Measurements from ENCODE around the gene EPHB3. TPM values are rescaled to one million over a fixed set of nuclear protein-coding genes. Genes with fewer than 3 reads are reported as not detected.
A peak's percentile ranks its signal among the peaks of the same experiment; 100 is the strongest.

The EPHB3 gene
- total and polyA plus RNA-seq, 2 experiments from 2014 or later: 142 to 170 TPM

DNA sequence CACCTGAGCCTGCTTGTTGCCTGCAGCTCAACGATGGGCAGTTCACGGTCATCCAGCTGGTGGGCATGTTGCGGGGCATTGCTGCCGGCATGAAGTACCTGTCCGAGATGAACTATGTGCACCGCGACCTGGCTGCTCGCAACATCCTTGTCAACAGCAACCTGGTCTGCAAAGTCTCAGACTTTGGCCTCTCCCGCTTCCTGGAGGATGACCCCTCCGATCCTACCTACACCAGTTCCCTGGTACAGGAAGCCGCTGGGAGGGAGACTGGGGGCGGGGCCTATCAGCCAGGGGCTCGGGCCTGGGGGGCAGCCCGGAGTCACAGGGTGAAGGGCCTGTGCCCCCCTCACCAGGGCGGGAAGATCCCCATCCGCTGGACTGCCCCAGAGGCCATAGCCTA is 18.8 kb downstream of the EPHB3 start:
- Histone ChIP-seq H3K27me3 (no peaks in the 10 kb centered on the region), H3K9me3 (ENCODE audit: low read depth) (no peaks in the 10 kb centered on the region), H3K27ac (peak overlapping the region; percentile 96), H3K4me1 (ENCODE audit: low read depth) (peaks cover 71% of the 10 kb centered on the region), H3K4me3 (no peak overlapping the region), H3K36me3 (peaks cover 60% of the 10 kb centered on the region)
- no peak for DNase-seq (ENCODE audit: low read depth in 1 of 2, low spot score in 1 of 2)
- TF ChIP-seq, protein P1, sequence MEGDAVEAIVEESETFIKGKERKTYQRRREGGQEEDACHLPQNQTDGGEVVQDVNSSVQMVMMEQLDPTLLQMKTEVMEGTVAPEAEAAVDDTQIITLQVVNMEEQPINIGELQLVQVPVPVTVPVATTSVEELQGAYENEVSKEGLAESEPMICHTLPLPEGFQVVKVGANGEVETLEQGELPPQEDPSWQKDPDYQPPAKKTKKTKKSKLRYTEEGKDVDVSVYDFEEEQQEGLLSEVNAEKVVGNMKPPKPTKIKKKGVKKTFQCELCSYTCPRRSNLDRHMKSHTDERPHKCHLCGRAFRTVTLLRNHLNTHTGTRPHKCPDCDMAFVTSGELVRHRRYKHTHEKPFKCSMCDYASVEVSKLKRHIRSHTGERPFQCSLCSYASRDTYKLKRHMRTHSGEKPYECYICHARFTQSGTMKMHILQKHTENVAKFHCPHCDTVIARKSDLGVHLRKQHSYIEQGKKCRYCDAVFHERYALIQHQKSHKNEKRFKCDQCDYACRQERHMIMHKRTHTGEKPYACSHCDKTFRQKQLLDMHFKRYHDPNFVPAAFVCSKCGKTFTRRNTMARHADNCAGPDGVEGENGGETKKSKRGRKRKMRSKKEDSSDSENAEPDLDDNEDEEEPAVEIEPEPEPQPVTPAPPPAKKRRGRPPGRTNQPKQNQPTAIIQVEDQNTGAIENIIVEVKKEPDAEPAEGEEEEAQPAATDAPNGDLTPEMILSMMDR (IDR thresholded peaks at IDR 0.05; ENCODE audit: low read depth, low read length): no peak

DNA sequence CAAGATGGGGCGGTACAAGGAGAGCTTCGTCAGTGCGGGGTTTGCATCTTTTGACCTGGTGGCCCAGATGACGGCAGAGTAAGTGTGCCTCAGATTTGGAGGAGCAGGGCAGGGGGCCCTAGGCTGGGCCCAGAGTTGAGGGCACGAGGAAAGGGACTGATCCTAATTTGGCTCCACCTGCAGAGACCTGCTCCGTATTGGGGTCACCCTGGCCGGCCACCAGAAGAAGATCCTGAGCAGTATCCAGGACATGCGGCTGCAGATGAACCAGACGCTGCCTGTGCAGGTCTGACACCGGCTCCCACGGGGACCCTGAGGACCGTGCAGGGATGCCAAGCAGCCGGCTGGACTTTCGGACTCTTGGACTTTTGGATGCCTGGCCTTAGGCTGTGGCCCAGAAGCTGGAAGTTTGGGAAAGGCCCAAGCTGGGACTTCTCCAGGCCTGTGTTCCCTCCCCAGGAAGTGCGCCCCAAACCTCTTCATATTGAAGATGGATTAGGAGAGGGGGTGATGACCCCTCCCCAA is 19.8 kb downstream of the EPHB3 start:
- Histone ChIP-seq H3K27ac (peak overlapping the region; percentile 96), H3K27me3 (no peaks in the 10 kb centered on the region), H3K36me3 (peaks cover 53% of the 10 kb centered on the region), H3K4me3 (no peak overlapping the region), H3K9me3 (ENCODE audit: low read depth) (no peaks in the 10 kb centered on the region), H3K4me1 (ENCODE audit: low read depth) (peaks cover 69% of the 10 kb centered on the region)
- TF ChIP-seq, protein P1 (IDR thresholded peaks at IDR 0.05; ENCODE audit: low read depth, low read length): no peak
- no peak for DNase-seq (ENCODE audit: low read depth in 1 of 2, low spot score in 1 of 2)

DNA sequence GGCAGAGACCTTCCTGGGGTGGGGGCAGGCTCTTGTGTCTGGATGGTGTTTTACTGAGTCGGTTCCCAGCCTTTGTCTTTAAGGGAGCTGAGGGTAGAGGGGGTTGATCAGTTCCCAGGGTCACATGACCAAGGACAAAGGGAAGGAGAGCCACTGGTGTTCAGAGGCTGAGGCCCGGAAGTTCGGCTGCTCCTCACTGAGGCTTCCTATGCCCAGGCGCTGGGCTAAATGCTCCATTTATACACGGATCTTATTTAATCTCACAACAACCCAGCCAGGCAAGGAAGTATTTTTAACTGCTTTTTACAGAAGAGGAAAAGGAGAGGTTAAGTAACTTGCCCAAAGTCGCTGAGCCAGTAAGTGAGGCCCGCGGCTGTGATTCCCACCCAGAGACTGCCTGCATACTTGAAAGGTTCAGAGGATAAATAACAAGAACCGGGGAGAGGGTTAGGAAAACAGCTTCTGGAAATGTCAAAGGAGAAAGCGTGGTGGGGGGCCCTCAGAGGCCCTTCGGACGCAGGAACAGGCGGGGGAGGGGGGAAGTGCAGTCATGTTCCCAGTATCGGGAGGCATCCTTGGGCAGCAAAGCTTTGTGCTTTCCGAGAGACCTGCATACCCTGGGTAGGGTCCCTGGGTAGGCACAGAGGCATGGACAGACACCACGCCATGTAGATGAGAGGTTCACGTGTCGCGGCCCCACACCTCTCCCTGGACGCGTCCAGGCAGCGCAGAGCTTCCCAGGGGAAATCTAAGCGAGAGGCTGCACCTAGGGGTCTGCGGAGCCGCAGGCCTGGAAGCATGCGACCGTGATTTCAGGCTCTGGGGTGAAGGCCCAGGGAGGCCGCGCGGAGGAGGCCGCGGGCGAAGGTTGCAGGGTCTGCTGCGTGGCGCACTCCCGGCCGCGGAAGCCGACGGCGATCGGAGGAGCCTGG is 21.3 kb downstream of the EPHB3 start:
- Histone ChIP-seq H3K9me3 (ENCODE audit: low read depth) (no peaks in the 10 kb centered on the region), H3K36me3 (peaks cover 38% of the 10 kb centered on the region), H3K4me3 (peak overlapping the region; percentile 17), H3K27me3 (no peaks in the 10 kb centered on the region), H3K27ac (peak overlapping the region; percentile 96), H3K4me1 (ENCODE audit: low read depth) (peaks cover 54% of the 10 kb centered on the region)
- TF ChIP-seq, protein P1 (IDR thresholded peaks at IDR 0.05; ENCODE audit: low read depth, low read length): no peak
- DNase-seq (ENCODE audit: low read depth in 1 of 2, low spot score in 1 of 2): peak; percentile 62 to 78

DNA sequence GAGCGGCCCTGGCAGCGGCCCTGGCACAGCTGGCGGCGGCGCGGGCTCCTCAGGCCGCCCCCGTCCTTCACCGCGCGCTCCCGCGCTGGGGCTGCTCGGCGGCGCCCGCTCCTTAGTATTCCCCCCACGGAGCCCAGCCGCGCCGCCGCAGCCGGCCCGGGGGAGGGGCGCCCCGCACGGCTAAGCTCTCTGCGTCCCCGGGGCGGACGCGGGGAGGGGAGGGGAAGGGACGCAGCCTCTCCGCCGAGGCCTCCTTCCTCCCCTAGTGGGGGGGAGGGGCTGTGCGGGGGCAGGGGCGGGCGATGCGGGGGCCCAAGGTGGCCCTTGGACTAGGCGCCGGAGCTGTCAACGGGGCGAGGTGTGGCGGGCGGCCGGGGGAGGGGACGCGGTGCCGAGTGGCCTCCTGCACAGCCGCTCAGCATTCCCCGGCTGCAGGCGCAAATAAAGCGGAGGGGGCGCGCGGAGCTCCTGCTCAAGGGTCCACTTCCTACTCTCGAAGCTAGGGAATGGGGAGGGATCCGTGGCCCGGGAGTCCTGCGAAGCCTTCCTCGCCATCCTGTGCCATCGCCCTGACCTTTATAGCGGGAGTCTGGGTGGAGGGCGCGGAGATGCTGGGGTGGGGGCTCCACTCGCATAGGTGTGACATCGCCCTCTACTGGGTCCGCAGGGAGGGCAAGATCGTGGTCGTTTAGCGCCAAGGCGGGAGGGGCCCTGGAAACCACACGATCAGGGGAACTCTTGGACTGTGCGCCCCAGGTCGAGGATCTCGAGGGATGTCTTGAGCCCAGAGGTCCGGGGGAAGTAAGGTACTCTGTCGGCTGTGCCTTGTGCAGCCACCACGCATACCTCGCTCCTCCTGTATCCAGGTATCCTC is 22.2 kb downstream of the EPHB3 start:
- Histone ChIP-seq H3K27ac (peak overlapping the region; percentile 96), H3K27me3 (no peaks in the 10 kb centered on the region), H3K4me1 (ENCODE audit: low read depth) (peaks cover 45% of the 10 kb centered on the region), H3K36me3 (peaks cover 29% of the 10 kb centered on the region), H3K9me3 (ENCODE audit: low read depth) (no peaks in the 10 kb centered on the region), H3K4me3 (peak overlapping the region; percentile 17)
- peak in 1 of 2 donors; percentile 94 for DNase-seq (ENCODE audit: low read depth in 1 of 2, low spot score in 1 of 2)
- TF ChIP-seq, protein P1 (IDR thresholded peaks at IDR 0.05; ENCODE audit: low read depth, low read length): peak; percentile 33

DNA sequence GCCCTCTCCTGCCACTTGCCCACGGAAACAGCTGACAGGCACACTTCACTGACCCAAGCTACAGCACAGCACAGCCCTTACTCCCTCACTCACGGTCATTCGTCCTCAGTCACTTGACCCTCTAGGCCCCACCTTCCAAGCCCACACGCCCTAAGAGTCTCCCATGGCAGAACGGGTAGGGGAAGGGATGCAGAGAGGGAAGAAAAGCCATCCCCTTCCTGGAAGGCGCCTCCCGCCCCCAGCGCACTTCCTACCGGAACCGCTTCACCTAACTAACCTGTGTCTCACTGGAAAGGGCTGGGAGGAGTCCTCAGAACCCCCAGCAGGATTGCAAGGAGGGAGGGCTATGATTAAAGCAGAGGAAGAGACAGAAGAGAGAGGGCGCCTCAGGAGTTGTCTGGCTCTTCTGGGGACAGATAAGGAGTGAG is 22.9 kb downstream of the EPHB3 start:
- peak in 1 of 2 donors; percentile 85 for DNase-seq (ENCODE audit: low read depth in 1 of 2, low spot score in 1 of 2)
- H3K4me1 ChIP-seq (ENCODE audit: low read depth): peaks cover 42% of the 10 kb centered on the region
- H3K9me3 ChIP-seq (ENCODE audit: low read depth): no peaks in the 10 kb centered on the region
- peak overlapping the region; percentile 96 for H3K27ac ChIP-seq
- TF ChIP-seq, protein P1 (IDR thresholded peaks at IDR 0.05; ENCODE audit: low read depth, low read length): no peak
- H3K36me3 ChIP-seq: peaks cover 22% of the 10 kb centered on the region
- H3K4me3 ChIP-seq: no peak overlapping the region
- no peaks in the 10 kb centered on the region for H3K27me3 ChIP-seq

Data from cardiac muscle cell (in vitro differentiated cells and primary cell).